Activated CD4-positive, alpha-beta T cell treated with anti-CD3 and anti-CD28 coated beads, Interleukin-2, Interleukin-4, amounts not matched to agents 100 ng/mL and 50 ng/mL, durations not matched to agents 16 hours and 8 hours (primary cell): ENCODE data around the gene PSMB10.
"Not testable (repeated sequence)": the region's sequence is repeated elsewhere in the genome, so short reads cannot be mapped to it uniquely, and the experiment has no call there.

Source experiments
- DNase-seq: peaks from one replicate; pipeline ENCODE4 v3.0.0-alpha.2; 2020; ENCODE audit warnings: low spot score

The PSMB10 gene

DNA sequence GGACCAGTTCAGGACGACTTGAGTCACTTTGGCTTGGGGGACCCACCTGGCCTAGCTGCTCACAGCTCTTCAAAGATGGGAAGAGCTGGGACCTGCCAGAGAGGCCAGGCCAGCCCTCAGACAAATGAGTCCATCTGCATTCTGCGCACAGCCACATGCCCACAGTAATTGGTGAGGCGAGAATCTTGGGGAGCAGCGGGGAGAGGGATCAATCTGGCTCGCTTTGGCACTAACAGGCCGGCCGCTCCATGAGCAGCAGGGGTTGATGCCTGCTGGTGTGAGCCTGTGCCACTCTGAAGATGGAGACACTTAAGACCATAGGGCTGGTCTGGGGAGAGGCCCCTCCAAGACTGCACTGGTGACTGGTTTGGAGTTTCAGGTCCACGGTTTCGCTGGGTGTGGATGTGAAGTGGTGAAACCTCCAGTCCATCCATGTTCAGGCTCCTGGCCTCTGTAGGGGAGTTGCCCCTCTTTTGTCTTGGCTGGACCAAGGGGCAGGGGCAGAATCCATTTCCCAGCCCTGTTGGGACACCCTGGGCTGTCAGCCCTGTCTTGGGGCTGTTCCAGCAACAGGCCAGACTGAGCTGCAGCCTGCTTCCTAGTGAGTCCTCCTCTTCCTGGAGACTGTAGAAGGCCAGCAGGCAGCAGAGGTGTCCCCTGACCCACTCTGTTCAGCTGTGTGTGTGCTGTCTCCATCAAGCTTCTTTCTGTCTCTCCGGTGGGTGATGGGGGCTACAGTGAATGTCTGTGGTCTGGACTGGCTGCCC lies 12.3 kb downstream of the PSMB10 start:
- DNase-seq, result no peak

DNA sequence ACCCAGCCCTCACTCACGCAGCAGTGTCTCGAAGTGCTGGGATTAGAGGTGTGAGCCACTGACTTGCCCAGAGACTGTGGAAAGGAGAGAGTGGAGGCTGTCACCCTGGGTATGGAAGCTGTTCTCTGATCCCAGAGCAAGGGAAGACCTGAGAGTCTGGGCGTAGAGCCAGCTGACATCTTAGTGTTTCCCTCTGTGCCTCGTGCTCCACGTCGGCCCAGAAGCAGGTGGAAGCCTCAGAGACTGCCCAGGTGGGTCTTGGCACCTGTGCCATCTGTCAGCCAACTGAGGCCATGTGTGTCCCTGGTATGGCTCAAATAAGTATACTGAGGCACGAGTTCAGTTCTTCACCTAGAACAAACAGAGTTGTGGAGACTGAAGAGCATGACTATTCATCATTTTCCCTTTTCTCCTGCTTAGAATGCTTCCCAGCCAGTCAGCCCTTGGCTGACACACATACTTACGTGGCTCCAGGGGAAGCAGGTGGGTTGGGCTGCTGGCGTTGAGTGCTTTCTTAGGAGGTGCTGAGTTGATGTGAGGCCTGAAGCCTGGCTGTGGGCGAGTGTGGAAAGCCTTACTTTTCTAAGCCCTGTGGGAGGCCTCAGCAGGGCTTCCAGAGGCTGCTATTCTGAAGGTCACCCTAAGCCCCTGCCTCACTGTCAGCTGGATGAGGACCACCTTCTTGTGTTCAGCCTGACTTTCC lies 13.1 kb downstream of the PSMB10 start:
- no peak for DNase-seq

DNA sequence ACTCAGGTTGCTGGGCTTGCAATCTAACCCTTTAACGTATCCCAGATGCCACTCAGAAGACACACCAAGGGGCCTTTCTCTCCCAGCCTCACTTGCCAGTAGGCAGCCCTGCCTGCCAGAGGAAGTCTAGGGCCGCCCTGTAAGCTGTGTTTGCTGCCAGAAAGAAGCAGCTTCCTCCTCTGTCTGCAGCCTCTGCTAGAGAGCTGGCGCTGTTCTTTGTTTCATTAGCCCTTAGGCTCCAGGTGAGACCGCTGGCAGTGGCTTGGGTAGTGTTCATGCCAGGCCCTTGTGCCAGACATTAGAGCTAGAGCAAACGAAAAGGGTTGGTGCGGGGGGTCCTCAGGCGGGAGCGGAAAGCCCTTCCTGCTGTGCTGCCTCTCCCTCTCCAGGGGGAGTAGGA lies 13.9 kb downstream of the PSMB10 start:
- no peak for DNase-seq

DNA sequence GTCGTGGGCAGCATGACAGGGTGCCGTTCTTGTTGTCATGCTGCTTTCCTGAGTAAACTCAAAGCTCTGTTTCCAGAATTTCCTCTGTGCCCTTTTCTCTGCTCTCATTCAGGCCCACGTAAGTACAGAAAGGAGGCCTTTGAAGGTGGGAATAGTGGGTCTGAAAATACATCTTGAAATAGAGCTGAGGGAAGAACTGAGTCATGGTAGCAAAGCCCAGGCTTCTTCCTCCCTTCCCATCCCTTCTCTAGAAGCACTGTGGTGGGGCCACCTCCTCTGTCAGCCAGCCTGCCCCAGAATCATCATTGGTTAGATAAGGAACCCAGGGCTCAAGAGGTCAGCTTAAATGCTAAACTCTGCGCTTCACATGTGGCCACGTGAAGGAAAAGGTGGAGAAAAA lies 14.4 kb downstream of the PSMB10 start:
- DNase-seq, result no peak

DNA sequence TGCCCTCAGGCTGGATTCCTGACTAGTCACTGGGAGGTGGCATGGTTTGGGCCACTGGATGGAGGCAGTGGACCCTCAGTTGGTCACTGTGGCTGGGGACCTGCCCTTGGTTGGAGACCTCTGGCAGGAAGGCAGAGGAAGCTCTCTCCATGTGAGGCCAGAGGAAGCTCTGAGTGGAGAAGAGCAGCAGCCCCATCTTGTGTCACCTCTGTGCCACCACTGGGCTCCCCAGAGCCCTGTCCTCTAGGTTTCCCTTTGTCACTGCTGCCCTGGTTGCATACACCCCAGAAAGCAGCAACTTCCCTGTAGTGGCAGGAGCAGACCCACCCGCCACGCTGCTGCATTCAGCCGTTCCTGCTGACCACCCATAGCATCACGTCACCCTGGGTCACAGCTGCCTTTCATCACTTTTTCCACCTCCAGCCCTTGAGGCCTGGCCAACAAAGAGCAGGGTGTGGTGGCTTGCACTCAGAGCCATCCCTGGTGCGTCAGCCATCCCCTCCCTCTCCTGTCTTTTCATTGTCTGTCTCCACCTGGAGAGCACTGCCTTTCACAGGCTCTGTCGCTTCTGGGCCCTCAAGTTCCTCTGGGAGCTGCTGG lies 16.9 kb downstream of the PSMB10 start:
- DNase-seq, result no peak

DNA sequence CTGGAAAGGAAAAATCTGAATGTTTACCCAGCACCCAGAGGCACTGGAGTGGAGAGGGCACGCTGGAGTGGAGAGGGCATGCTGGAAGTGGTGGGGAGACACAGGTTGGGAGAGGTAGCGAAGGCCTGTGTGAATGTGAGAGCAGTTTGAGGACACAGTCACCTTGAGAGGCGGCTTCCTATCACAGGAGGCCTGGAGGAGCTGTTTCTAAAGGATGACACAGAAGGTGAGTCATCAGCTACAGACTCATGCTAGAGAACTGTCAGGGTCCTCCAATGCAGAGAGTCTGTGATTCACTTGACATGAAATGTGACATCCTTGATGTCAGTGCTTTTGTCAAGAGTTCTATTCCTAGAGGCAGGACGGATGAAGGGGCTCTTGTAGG lies 18.8 kb downstream of the PSMB10 start:
- DNase-seq, result peak; percentile 83

DNA sequence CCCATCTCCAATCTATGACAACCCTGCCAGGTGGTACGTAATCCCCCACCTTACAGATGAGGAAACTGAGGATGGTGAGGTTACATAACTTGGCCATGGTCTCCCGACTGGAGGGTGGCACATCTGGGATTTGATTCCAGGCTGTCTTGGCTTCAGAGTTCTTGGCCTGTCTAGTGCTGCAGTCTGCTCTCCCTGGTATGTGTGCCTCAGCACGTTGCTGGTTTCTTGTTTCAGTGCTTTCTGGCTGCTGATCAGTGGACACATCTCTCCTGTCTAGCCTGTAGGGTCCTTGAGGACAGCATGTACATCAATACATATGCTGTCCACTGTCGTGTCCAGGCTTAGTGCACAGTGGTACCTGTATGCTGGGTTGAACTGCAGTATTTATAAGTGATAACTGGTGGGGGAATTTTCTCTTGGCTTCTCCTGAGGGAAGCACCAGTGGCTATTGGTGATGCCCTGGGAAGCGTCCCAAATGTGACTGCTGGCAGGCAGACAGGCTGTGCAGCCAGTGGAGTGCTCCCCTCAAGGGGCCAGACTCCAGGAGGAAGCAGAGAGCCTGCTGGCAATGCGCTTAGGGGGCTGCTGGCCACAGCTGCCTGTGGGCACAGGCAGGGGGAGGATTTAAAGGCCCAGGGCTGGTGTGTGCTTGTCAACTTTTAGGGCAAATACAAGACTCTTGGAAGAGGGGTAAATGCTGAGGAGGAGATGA lies 19.4 kb downstream of the PSMB10 start:
- DNase-seq, result no peak

DNA sequence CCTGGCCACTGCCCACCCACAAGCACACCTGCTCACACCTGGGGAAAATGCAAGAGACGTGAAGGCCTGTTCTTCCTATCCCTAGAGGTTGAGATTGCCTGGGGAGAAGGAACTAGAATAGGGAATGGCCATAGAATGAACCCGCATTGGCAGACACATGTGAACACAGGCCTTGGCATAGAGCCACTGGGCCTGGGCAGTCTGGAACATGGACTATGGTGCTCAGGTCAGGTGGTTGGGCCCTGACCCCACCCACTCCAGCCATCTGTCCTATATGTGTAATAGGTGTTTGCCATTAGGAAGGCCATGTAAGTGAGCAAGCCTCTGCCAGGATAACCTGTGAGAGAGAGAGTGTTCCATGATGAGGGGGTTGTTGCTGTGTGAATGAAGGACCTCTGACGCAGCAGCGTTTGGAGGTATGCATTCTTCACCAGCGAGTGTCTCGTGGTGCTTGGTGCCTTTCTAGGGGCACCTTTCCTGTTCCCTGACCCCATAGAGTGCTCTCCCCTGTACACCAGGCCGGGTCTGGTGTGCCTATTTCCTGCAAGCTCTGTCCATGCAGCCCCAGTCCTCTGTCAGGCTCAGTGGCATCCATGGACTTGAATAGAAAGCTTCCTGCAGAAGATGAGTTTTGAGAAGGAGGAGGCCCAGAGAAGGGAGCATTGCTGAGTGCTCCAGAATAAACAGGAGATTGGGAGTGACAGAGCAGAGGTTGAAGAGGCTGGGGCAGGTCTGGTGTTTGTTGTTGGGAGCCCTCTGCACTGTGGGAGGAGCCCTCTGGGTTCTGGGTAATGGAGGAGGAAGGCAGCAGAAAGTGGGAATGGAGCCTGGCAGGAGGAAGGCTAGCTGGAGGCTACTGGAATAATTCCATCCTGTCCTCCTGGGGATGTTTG lies 20.6 kb downstream of the PSMB10 start:
- no peak for DNase-seq

DNA sequence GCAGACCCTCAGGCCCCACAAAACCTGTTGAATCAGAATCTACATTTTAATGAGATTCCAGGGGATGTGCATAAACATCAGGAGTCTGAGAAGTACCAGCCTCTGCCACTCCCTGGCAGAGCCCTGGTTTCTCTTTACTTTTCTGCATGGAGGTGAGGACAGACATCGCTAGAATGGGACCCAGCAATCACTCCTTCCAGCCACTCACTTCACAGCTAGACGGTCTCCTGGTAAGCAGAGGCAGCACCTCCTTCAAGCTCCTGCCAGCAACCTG lies 21.2 kb downstream of the PSMB10 start:
- DNase-seq, result not testable (repeated sequence)

DNA sequence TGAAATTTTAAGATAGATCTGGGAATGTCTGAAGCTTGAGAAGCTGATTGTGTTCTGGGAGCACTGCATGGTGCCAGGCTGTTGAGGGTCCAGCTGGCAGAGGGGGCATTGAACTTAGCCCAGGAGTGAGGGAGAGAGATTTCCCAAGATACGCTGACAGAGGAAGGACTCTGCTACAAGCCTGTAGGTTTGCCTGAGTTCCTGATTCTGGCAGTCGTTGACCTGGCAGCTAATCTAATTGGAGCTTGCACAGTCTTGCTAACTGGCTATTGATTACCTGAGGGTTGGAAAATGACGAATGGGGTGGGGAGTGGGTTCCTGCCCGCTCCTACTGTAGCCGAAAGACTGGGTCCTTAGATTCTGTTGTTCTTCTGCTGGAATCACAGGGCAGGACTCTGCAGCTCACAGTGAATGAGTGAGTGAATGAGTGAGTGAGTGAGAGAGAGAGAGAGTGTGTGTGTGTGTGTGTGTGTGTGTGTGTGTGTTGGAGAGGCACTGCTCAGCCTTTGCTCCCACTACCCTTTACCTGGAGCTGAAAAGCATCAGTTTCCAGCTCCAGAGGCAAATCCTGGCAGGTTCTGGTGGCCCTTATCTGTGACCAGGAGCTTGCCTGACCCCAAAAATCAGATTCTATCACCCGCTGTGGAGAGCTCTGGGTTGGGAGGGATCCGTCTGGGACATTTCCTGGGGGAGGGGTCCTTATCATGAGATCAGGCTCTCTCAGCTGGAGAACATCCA lies 21.7 kb downstream of the PSMB10 start:
- DNase-seq, result no peak

DNA sequence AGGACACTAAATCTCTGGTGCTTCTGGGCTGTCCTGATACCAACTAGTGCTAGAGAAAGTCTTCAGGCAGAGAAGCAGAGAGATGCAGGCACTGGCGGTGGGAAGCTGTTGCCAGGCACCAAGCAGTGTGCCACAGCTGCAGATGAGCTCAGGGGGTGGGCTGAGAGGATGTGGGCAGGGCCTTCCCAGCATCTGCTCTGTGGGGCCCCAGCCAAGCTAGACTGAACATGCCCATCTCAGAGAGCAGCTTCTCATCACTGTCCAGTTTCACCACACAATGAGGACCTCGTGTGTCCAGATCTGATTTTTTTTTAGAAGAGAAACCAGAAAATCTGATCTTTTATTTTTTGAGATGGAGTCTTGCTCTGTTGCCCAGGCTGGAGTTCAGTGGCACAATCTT lies 26.5 kb downstream of the PSMB10 start:
- DNase-seq, result peak; percentile 34

DNA sequence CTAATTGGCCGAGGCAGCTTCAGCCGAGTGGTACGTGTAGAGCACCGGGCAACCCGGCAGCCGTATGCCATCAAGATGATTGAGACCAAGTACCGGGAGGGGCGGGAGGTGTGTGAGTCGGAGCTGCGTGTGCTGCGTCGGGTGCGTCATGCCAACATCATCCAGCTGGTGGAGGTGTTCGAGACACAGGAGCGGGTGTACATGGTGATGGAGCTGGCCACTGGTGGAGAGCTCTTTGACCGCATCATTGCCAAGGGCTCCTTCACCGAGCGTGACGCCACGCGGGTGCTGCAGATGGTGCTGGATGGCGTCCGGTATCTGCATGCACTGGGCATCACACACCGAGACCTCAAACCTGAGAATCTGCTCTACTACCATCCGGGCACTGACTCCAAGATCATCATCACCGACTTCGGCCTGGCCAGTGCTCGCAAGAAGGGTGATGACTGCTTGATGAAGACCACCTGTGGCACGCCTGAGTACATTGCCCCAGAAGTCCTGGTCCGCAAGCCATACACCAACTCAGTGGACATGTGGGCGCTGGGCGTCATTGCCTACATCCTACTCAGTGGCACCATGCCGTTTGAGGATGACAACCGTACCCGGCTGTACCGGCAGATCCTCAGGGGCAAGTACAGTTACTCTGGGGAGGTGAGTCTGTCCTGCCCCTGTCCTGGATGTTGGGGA lies 27.5 kb downstream of the PSMB10 start:
- DNase-seq, result no peak

DNA sequence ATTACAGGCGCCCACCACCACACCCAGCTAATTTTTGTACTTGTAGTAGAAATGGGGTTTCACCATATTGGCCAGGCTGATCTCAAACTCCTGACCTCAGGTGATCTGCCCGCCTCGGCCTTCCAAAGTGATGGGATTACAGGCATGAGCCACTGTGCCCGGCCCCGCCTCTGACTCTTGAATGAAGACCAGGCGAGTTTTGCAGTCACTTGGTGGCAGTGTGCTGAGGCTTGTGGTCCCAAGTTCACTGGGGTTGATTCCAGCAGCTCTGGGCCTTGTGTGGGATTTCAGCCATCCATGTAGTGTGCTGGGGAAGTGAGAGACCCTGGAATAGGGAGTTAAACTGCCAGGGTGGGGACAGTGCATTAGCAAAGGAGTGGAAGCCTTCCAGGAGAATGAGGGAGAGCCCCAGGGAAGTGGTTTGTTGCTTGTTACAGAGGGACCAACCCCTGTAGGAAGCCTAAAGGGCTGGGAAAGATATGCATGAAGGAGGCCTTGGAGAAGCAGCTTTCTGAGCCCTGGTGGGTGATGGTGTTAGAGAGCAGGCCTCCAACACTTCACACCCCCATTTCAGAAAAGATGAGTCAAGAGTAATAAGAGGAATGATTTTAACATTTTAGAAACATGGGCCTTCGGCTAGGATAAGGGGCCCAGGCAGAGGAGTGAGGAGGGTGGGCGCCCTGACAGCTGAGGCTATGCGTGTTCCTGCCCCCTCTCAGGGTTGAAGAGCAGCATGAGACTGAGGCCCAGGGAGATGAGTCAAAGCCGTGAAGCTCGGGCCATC lies 29.1 kb downstream of the PSMB10 start:
- DNase-seq, result no peak

DNA sequence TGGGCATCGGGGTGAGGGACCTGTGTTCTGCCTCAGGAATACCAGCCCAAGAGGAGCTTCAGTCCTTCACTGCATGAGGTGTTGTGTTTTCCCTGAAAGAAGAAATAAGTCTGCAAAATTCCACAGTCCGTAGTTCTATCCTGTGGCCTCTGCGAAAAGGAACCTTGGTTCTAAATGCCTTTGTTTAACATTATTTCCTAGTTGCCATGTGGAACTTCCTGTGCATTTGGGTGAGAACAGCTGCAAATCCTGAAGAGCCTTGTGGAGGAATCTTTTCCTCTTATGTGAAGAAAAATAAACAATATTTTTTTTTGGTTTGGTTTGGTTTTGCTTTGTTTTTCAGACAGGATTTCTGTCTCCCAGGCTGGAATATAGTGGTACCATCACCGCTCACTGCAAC lies 33.8 kb downstream of the PSMB10 start:
- no peak for DNase-seq

DNA sequence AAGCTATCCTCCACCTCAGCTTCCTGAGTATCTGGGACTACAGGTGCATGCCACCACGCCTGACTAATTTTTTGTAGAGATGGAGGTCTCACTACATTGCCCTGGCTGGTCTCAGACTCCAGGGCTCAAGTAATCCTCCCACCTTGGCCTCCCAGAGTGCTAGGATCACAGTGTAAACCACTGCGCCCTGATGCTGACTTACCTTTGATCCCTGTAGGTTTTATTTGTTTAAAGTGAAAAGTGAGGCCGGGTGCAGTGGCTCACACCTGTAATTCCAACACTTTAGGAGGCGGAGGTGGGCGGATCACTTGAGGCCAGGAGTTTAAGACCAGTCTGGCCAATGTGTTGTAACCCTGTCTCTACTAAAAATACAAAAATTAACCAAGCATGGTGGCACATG lies 34.9 kb downstream of the PSMB10 start:
- DNase-seq, result no peak

DNA sequence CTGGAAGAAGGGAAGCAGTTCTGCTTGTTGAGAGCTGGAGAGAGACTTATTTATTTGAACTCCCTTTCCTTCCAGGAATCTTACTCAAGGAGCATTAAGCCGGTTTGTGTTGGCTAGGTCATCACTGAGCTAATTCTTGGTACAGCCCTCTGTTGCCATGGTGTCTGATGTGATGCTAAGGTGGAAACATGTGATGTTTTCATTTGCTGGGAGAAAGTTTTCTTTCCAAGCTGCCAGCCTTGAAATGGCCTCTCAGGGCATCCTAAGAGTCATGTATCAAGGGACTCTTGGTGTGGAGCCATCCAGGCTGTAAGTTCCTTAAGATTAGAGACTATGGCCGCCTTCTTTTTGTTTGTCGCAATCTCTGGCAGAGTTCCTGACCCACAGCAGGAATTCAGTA lies 39.4 kb downstream of the PSMB10 start:
- no peak for DNase-seq

DNA sequence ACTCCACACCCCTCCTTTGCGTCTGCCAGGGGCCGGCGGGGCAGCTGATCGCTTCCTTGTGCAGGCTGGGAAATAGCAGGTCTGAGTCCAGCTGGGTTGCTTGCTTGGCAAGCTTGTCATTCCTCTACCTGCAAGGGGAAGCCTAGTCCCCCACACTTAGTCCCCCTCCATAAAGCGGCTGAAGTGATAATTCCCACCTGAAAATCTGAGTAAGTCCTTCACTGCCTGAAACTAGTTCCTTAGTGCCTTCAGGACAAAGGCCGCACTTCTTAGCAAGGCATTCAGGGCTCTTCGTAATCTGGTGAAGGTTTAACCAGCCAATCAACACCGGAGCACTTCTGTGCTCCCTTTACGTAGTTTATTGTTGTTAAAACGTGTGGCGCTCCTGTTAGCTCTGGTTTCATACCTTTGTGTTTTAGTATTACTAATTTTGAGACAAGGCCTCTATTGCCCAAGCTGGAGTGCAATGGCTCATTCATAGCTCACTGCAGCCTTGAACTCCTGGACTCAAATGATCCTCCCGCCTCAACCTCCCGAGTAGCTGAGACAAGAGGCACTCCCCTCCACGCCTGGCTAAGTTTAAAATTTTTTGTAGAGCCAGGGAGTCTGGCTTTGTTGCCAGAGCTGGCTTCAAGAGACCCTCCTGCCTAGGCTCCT lies 42.8 kb downstream of the PSMB10 start:
- DNase-seq, result no peak

DNA sequence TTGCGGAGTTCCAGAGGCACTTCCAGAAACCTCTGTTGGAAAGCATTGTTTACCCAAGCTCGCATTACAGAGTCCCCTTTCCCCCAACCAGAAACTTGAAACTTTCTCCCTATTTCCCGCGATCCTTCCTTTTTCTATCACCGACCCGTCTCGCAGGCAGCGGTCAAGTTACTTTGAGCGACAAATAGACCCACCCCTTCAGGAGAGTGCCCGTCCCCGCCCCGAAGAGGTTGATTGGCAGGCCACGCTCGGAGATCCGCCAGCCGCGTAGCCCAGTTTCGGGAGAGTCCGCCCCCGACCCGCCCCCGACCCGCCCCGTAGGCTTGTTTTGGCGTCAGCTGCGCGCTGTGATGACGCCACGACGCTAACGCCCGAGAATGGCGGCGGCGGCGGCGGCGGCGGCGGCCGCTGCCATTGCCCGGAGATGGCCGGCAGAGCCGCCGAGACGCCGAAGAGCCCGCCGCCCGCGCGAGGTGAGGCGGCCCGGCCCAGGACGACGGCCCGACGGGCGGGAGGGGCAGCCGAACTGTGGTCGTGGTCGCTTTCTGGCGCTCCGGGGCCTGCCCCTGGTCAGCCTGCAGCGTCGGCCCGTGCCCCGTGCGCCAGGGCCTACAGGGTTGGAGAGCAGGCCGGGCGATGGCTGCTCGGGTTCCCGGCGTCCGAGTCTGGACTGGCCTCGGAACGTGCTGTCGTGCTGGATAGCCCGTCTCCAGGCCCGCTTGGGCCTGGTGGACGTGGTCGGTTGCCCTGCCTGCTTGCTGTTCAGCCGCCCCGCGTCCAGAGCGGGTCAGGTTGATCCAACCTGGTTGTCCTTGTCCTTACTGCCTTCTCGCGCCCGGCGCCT lies 43.5 kb downstream of the PSMB10 start, which contains the start of gene PSKH1:
PSKH1 (plus strand) TSS at position 356 of the 844 bp plus-strand sequence. CDS start 15,496 bp downstream, outside the sequence.
- DNase-seq, result peak; percentile 97
